ENCODE data around the gene SLC16A13. TPM values are rescaled to one million over a fixed set of nuclear protein-coding genes. Genes with fewer than 3 reads are reported as not detected.

SLC16A13 gene
- total RNA-seq, 1 experiment from 2014 or later = 8.7 TPM

GRCh38 chr17:7077911-7078546 is 42.2 kb downstream of the SLC16A13 start:
- H3K4me1 ChIP-seq = no peaks in the 10 kb centered on the region
- ChIA-PET CTCF (no interaction called here), POLR2A (no interaction called here)
- no peaks in the 10 kb centered on the region for H3K36me3 ChIP-seq (ENCODE audit: control insufficient read depth, insufficient read depth, low read length)
- Mint-ChIP-seq H3K27ac (ENCODE audit: unreplicated experiment) (no peak overlapping the region), H3K36me3 (ENCODE audit: insufficient read depth, unreplicated experiment) (no peaks in the 10 kb centered on the region), H3K27me3 (ENCODE audit: insufficient read depth, unreplicated experiment) (no peaks in the 10 kb centered on the region), H3K4me1 (ENCODE audit: low read depth, unreplicated experiment) (no peaks in the 10 kb centered on the region), H3K4me3 (ENCODE audit: unreplicated experiment) (no peak overlapping the region), H3K9me3 (ENCODE audit: unreplicated experiment) (no peaks in the 10 kb centered on the region)
- intact Hi-C loops (cut with micrococcal nuclease; ENCODE audit: unreplicated experiment) = no loop called here
- DNase-seq = no peak
- TF ChIP-seq CTCF (IDR thresholded peaks at IDR 0.05; ENCODE audit: insufficient read depth in 1 of 2, low read depth in 1 of 2, low read length in 1 of 2, severe bottlenecking in 1 of 2, unreplicated experiment in 1 of 2) = no peak
- H3K9me3 ChIP-seq = no peaks in the 10 kb centered on the region
- no peak overlapping the region for H3K4me3 ChIP-seq (ENCODE audit: low read depth, low read length)
- no peaks in the 10 kb centered on the region for H3K27me3 ChIP-seq (replicated peaks; ENCODE audit: control insufficient read depth, insufficient read depth, low read length)
- no TSS peak for BruUV-seq (replicated peaks)

GRCh38 chr17:7078711-7079110 is 42.9 kb downstream of the SLC16A13 start:
- H3K9me3 ChIP-seq = no peaks in the 10 kb centered on the region
- Mint-ChIP-seq H3K36me3 (ENCODE audit: insufficient read depth, unreplicated experiment) (no peaks in the 10 kb centered on the region), H3K4me1 (ENCODE audit: low read depth, unreplicated experiment) (no peaks in the 10 kb centered on the region), H3K4me3 (ENCODE audit: unreplicated experiment) (no peak overlapping the region), H3K9me3 (ENCODE audit: unreplicated experiment) (no peaks in the 10 kb centered on the region), H3K27ac (ENCODE audit: unreplicated experiment) (no peak overlapping the region), H3K27me3 (ENCODE audit: insufficient read depth, unreplicated experiment) (no peaks in the 10 kb centered on the region)
- intact Hi-C loops (cut with micrococcal nuclease; ENCODE audit: unreplicated experiment) = no loop called here
- ChIA-PET POLR2A (no interaction called here), CTCF (no interaction called here)
- no peaks in the 10 kb centered on the region for H3K27me3 ChIP-seq (replicated peaks; ENCODE audit: control insufficient read depth, insufficient read depth, low read length)
- TF ChIP-seq CTCF (IDR thresholded peaks at IDR 0.05; ENCODE audit: insufficient read depth in 1 of 2, low read depth in 1 of 2, low read length in 1 of 2, severe bottlenecking in 1 of 2, unreplicated experiment in 1 of 2) = no peak
- BruUV-seq (replicated peaks) = no TSS peak
- no peak overlapping the region for H3K4me3 ChIP-seq (ENCODE audit: low read depth, low read length)
- no peak for DNase-seq
- H3K36me3 ChIP-seq (ENCODE audit: control insufficient read depth, insufficient read depth, low read length) = no peaks in the 10 kb centered on the region
- H3K4me1 ChIP-seq = no peaks in the 10 kb centered on the region

GRCh38 chr17:7079581-7080455 is 44.0 kb downstream of the SLC16A13 start, which contains the start of gene CLEC10A:
TSS of gene CLEC10A (minus strand) at chr17:7080251. CDS start at chr17:7078812, 1,439 bp downstream.
- CTCF ChIA-PET = no interaction called here
- H3K4me1 Mint-ChIP-seq (ENCODE audit: low read depth, unreplicated experiment) = peaks cover 6% of the 10 kb centered on the region

More at GRCh38 chr17:7079581-7080455, 44.0 kb downstream of the SLC16A13 start, which contains the start of gene CLEC10A:
- POLR2A ChIA-PET = no interaction called here
- Histone ChIP-seq H3K9me3 (no peaks in the 10 kb centered on the region), H3K4me3 (ENCODE audit: low read depth, low read length) (no peak within 1 kb of the TSS), H3K27me3 (replicated peaks; ENCODE audit: control insufficient read depth, insufficient read depth, low read length) (no peaks in the 10 kb centered on the region), H3K4me1 (no peaks in the 10 kb centered on the region), H3K36me3 (ENCODE audit: control insufficient read depth, insufficient read depth, low read length) (no peaks in the 10 kb centered on the region)
- Mint-ChIP-seq H3K4me3 (ENCODE audit: unreplicated experiment) (no peak within 1 kb of the TSS), H3K27ac (ENCODE audit: unreplicated experiment) (no peak within 1 kb of the TSS), H3K36me3 (ENCODE audit: insufficient read depth, unreplicated experiment) (peaks cover 6% of the 10 kb centered on the region), H3K9me3 (ENCODE audit: unreplicated experiment) (no peaks in the 10 kb centered on the region), H3K27me3 (ENCODE audit: insufficient read depth, unreplicated experiment) (no peaks in the 10 kb centered on the region)
- no TSS peak for BruUV-seq (replicated peaks)
- no peak for TF ChIP-seq CTCF (IDR thresholded peaks at IDR 0.05; ENCODE audit: insufficient read depth in 1 of 2, low read depth in 1 of 2, low read length in 1 of 2, severe bottlenecking in 1 of 2, unreplicated experiment in 1 of 2)
- intact Hi-C loops (cut with micrococcal nuclease; ENCODE audit: unreplicated experiment) = no loop called here
- no peak for DNase-seq

Data from Caco-2 (cell line).